ENCODE data around the gene AKNAD1.

GRCh38 chr1:108767708-108768107 lies 89.2 kb downstream of the AKNAD1 start:
- no peak for TF ChIP-seq CTCF (IDR thresholded peaks at IDR 0.05)
- no peak for TF ChIP-seq POLR2A (IDR thresholded peaks at IDR 0.05)

All from tibial nerve (tissue), 3 donors.